ENCODE results near the gene OBSCN.
"Not testable (repeated sequence)": the region's sequence is repeated elsewhere in the genome, so short reads cannot be mapped to it uniquely, and the experiment has no call there.

The OBSCN gene

DNA sequence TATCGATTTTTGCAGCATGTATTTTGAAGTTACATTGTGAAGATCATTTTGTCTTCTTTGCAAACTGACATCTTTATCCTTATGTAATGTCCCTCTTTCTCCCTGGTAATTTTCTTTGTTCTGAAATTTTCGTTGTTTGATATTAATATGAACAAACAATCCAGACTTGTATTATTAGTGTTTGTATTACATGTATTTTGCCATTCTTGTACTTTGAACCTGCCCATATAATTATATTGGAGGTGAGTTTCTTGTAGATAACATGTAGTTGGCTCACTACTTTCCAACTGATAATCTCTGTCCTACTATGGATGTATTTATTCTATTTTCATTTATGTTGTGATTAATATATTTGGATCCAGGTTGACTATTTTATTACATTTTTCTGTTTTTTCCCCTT lies 27.1 kb downstream of the OBSCN start:
- no peak for DNase-seq

GRCh38 chr1:228236744-228237143 lies 28.9 kb downstream of the OBSCN start:
- DNase-seq, result no peak

- DNase-seq, result no peak
These were observed 30.2 kb downstream of the OBSCN start for GRCh38 chr1:228238007-228238406.

DNA sequence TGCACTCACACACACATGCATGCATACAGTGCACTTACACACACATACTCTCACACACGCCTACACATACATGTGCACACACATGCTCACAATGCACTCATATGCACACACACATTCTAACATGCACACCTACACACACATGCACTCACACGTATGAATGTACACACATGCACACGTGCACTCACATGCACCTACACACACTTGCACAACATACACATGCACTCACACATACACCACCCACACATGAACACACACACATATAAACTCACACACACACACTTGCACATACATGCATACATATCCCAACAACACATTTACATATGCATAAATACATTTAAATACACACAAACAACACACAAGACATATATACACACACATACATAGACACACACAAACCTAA lies 30.6 kb downstream of the OBSCN start:
- no peak for DNase-seq

GRCh38 chr1:228240411-228241240 lies 32.8 kb downstream of the OBSCN start:
- DNase-seq, result no peak

- DNase-seq, result no peak
These were observed 33.4 kb downstream of the OBSCN start for GRCh38 chr1:228241259-228241658.

DNA sequence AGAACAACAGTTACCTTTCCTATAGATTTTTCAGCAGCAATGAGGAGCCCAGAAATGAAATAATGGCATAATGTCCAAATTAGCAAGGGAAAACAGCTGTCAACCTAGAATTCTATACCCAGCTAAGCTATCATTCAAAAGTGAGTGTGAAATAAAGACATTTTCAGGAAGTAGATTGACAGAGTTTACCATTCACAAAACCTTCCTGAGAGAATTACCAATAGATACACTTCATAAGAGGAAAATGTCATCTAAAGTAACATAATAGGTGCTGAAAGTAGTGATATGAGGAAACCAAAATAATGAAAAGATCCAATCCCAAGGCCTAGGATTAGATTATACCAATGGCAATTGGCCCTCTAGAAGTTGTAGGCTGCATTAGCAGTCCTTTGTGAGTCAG lies 34.6 kb downstream of the OBSCN start:
- DNase-seq, result no peak

- no peak for DNase-seq
These were observed 35.2 kb downstream of the OBSCN start for GRCh38 chr1:228243093-228243492.

DNA sequence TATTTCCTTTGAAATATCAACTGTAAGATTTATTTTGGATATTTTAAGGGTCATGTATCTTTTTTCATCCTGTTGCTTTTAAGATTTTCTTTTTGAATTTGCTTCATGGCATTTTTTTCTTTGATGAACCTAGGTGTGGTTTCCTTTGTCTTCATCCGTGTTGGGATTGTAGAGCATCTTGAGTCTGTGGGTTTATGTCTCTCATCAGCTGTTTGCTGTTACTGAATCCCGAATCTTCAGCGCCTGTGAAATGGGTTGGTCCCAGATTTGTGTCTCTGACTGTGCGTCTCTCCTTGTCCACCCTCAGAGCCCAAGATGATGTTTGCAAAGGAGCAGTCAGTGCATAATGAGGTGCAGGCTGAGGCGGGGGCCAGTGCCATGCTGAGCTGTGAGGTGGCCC lies 36.1 kb downstream of the OBSCN start:
- DNase-seq, result not testable (repeated sequence)

DNA sequence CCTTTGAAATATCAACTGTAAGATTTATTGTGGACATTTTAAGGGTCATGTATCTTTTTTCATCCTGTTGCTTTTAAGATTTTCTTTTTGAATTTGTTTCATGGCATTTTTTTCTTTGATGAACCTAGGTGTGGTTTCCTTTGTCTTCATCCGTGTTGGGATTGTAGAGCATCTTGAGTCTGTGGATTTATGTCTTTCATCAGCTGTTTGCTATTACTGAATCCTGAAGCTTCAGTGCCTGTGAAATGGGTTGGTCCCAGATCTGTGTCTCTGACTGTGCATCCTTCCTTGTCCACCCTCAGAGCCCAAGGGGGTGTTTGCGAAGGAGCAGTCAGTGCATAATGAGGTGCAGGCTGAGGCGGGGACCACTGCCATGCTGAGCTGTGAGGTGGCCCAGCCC lies 37.3 kb downstream of the OBSCN start:
- DNase-seq, result no peak

- DNase-seq, result no peak
These were observed 38.5 kb downstream of the OBSCN start for GRCh38 chr1:228246216-228246900.

DNA sequence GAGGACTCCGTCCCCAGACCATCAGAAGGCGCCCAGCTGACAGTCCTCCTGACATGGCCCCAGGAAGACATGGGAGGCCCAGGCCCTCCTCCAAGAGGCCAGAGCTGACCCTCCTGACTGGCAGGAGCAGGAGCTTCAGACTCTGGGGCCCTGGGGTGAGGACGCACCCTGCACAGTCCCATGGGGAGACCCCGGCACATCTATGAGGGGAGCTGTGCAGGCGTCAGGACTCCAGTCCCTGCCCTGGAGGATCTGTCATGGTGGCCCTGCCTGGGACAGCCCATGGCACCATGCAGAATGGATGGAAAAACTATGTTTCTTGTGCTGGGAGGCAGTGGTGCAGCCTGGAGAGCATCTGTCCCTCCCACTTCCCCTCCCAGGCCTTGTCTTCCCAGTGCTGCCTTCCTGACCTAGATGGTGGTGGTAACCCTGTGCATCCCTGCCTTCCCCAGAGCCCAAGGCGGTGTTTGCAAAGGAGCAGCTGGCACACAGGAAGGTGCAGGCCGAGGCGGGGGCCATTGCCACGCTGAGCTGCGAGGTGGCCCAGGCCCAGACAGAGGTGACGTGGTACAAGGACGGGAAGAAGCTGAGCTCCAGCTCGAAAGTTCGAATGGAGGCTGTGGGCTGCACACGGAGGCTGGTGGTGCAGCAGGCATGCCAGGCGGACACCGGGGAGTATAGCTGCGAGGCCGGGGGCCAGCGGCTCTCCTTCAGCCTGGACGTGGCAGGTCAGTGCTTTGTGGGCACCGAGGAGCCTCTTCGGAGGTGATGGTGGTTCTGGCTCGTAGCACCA lies 41.9 kb downstream of the OBSCN start:
- DNase-seq, result no peak

DNA sequence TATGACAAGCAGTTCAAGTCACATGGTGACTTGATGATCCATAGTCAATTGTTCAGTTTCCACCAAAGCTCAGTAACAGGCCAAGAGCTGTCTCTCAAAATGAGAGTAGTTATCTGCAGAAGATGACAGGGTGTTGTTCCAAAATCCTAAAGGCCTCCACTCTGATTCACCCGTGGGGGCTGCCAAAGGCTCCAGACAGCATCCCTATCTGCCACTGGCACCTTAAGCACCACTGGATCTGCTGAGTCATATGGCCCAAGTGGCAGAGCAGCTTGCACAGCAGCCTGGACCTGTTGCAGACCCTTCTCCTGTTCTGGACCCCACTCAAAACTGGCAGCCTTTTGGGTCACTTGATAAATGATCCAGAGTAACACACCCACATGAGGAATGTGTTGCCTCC lies 44.6 kb downstream of the OBSCN start:
- DNase-seq, result not testable (repeated sequence)

GRCh38 chr1:228256626-228257375 lies 49.0 kb downstream of the OBSCN start:
- no peak for DNase-seq

DNA sequence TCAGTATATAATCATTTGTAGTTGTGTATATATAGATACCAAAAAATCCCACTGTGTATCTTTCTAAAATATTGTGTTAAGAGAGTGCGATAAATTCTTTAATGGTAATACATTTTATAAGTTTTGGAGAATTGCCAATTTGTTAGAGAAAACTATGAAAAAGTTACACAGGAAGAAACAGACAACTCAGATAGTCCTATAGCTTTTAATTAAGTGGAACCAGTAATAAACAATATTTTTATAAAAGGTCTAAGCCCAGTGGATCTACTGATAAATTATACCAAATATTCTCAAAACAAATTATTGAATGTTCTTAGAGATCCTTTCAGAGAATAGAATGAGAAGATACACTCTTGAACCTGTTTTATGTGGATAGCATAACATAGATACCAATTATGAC lies 50.6 kb downstream of the OBSCN start:
- DNase-seq, result no peak

DNA sequence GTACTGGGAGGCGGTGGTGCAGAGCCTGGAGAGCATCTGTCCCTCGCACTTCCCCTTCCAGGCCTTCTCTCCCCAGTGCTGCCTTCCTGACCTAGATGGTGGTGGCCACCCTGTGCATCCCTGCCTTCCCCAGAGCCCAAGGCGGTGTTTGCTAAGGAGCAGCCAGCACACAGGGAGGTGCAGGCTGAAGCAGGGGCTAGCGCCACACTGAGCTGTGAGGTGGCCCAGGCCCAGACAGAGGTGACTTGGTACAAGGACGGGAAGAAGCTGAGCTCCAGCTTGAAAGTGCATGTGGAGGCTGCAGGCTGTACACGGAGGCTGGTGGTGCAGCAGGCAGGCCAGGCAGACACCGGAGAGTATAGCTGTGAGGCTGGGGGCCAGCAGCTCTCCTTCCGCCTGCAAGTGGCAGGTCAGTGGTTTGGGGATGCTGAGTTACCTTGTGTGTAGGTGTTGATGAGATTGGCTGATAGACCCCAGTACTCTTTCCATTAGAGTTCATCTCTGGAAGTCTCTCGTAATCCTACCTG lies 51.6 kb downstream of the OBSCN start:
- no peak for DNase-seq

GRCh38 chr1:228259951-228260350 lies 52.1 kb downstream of the OBSCN start:
- no peak for DNase-seq

- no peak for DNase-seq
These were observed 53.9 kb downstream of the OBSCN start for GRCh38 chr1:228261706-228262105.

DNA sequence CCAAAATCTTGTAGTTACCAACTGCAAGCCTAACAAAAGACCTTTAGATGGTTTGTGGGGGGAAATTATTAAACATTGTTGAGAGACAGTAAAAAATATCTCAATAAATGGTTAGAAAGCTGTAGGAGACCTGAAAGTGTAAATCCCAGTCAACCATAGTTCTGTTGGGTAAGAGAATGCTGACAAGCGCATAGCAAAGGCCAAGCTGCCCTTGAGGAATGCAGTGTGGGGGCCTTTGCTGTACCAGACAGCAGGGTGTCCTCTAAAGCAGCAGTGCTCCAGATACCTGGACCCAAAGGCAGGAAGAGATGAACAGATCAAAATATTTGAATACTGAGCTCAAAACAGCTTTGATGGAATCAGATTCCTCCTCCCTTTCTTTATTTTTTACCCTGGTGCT lies 54.6 kb downstream of the OBSCN start:
- no peak for DNase-seq

DNA sequence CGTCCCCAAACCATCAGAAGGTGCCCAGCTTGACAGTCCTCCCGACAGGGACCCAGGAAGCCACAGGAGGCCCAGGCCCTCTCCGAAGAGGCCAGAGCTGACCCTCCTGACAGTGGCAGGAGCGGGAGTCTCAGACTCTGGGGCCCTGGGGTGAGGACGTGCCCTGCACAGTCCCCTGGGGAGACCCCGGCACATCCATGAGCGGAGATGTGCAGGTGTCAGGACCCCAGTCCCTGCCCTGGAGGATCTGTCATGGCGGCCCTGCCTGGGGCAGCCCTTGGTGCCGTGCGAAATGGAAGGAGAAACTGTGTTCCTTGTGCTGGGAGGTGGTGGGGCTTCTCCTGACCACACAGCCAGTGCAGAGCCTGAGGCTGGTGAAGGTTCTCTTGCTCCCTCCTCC lies 55.8 kb downstream of the OBSCN start:
- DNase-seq, result no peak

DNA sequence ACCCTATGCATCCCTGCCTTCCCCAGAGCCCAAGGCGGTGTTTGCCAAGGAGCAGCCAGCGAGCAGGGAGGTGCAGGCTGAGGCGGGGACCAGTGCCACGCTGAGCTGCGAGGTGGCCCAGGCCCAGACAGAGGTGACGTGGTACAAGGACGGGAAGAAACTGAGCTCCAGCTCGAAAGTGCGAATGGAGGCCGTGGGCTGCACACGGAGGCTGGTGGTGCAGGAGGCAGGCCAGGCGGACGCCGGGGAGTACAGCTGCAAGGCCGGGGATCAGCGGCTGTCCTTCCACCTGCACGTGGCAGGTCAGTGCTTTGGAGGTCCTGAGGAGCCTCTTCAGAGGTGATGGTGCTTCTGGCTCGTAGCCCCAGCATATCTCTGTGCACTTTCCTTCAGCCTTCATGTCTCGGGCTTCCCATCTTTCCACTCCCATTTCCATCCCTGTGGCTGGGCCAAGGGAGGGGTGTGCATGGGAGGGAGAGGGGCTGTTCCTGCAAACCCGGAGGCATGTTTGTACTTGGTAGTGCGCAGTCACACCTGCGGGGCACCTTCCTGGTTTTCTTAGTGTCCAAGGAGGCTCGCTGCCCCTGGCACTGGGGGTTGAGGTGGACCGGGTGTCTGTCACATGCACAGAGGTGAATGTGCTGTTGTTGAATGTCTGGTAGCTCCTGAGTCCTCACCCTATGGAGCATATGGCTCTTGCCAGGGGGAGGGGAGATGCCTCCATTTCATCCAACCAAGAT lies 56.4 kb downstream of the OBSCN start:
- no peak for DNase-seq

DNA sequence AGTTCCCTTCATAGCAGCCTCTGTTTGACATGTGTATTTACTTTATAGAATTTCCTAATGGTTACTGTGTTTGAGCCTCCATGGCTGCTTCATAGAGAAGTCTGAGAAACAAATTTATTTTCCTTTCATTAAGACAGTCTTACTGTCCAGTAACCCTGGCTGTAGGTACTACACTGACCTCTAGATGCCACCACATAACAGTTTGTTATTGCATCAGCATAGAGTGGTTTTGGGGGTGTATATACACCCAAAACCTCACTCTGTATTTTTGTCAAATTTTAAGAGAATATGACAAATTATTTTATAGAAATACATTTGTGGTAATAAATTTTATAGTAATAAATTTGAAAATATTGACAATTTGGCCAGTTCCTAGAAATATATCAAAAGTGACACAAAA lies 57.3 kb downstream of the OBSCN start:
- DNase-seq, result no peak
